IMR-90 (cell line): ENCODE measurements around the gene NPAP1. TPM values are rescaled to one million over a fixed set of nuclear protein-coding genes. Genes with fewer than 3 reads are reported as not detected.

Source experiments
- ATAC-seq: fragments of 200-7000 bp; cut with Tn5 transposase; 2 replicates; pipeline ENCODE4 v1.9.1; 2020; ENCODE audit warnings: low read depth, mild to moderate bottlenecking, moderate library complexity
- BruUV-seq: library from RNA; stranded (reverse); fragments of 400-500 nt; replicated peaks from 2 replicates; lab custom pipeline; 2021; lab: Mats Ljungman, UMichigan
- CTCF ChIA-PET: fragments of 300-600 bp; formaldehyde crosslinking; extraction: SDS; loops from one replicate; lab custom pipeline; 2021; ENCODE audit warnings: antibody characterized with exemption; lab: Yijun Ruan, JAX
- POLR2A ChIA-PET: fragments of 300-600 bp; sonication (Branson Sonifier 250); formaldehyde crosslinking; loops from one replicate; lab custom pipeline; 2022; ENCODE audit warnings: antibody characterized with exemption; ENCODE audit not compliant: unreplicated experiment; lab: Charles Lee
- DNase-seq: peaks from one replicate; pipeline ENCODE4 v3.0.0; 2013
- H2AFZ ChIP-seq: replicated peaks from 2 replicates; pipeline ENCODE3; 2013; ENCODE audit warnings: low read length, mild to moderate bottlenecking; ENCODE audit not compliant: poor library complexity
- H2AK5ac ChIP-seq: 2 replicates; pipeline ENCODE4 v1.6.1; 2013; ENCODE audit warnings: low read depth, low read length, inconsistent platforms
- H2AK9ac ChIP-seq: replicated peaks from 2 replicates; pipeline ENCODE3; 2013; ENCODE audit warnings: mild to moderate bottlenecking, low read depth, low read length, moderate library complexity; ENCODE audit not compliant: poor library complexity
- H2BK120ac ChIP-seq: 2 replicates; pipeline ENCODE4 v1.6.1; 2013; ENCODE audit warnings: low read depth, low read length, inconsistent platforms
- H2BK15ac ChIP-seq: 3 replicates; pipeline ENCODE4 v1.6.1; 2013; ENCODE audit warnings: low read depth, low read length, inconsistent platforms
- H2BK20ac ChIP-seq: 2 replicates; pipeline ENCODE4 v1.6.1; 2013; ENCODE audit warnings: low read depth, mild to moderate bottlenecking, inconsistent platforms, low read length, moderate library complexity
- H2BK5ac ChIP-seq: 2 replicates; pipeline ENCODE4 v1.6.1; 2013; ENCODE audit warnings: mild to moderate bottlenecking, low read depth, low read length, inconsistent platforms; ENCODE audit not compliant: poor library complexity, severe bottlenecking
- H3K14ac ChIP-seq: replicated peaks from 2 replicates; pipeline ENCODE4 v1.6.1; 2013; ENCODE audit warnings: low read depth, low read length, inconsistent platforms
- H3K18ac ChIP-seq: 2 replicates; pipeline ENCODE4 v1.6.1; 2013; ENCODE audit warnings: low read depth, low read length, control low read depth
- H3K23ac ChIP-seq: 2 replicates; pipeline ENCODE4 v1.6.1; 2013; ENCODE audit warnings: low read depth, low read length, inconsistent platforms
- H3K27ac ChIP-seq: 2 replicates; pipeline ENCODE4 v1.5.1; 2013; ENCODE audit warnings: mild to moderate bottlenecking, control low read depth, low read length; ENCODE audit not compliant: insufficient read depth
- H3K27me3 ChIP-seq: 2 replicates; pipeline ENCODE4 v1.6.1; 2013; ENCODE audit warnings: low read length; ENCODE audit not compliant: control insufficient read depth, insufficient read depth
- H3K36me3 ChIP-seq: 2 replicates; pipeline ENCODE4 v1.6.1; 2013; ENCODE audit warnings: low read length, mixed read lengths; ENCODE audit not compliant: control insufficient read depth, insufficient read depth
- H3K4ac ChIP-seq: 2 replicates; pipeline ENCODE4 v1.6.1; 2013; ENCODE audit warnings: low read depth, low read length, inconsistent platforms
- H3K4me1 ChIP-seq: 2 replicates; pipeline ENCODE4 v1.6.1; 2013; ENCODE audit warnings: low read length, mixed read lengths; ENCODE audit not compliant: control insufficient read depth, insufficient read depth
- H3K4me2 ChIP-seq: 2 replicates; pipeline ENCODE4 v1.6.1; 2013; ENCODE audit warnings: low read depth, mild to moderate bottlenecking, control low read depth, low read length, moderate library complexity
- H3K4me3 ChIP-seq: 2 replicates; pipeline ENCODE4 v1.5.1; 2013; ENCODE audit warnings: low read depth, mild to moderate bottlenecking, control low read depth, low read length, moderate library complexity; ENCODE audit not compliant: insufficient read depth
- H3K56ac ChIP-seq: 2 replicates; pipeline ENCODE4 v1.6.1; 2013; ENCODE audit warnings: low read length, inconsistent platforms; ENCODE audit not compliant: insufficient read depth; ENCODE audit errors: extremely low read depth
- H3K79me1 ChIP-seq, 2 experiments: 2 replicates each; pipeline ENCODE4 v1.6.1; 2013; ENCODE audit warnings: low read length in 2 of 2, inconsistent platforms in 1 of 2, low read depth in 1 of 2
- H3K9ac ChIP-seq: 2 replicates; pipeline ENCODE4 v1.6.1; 2013; ENCODE audit warnings: low read depth, low read length, control low read depth
- H3K9me1 ChIP-seq: 2 replicates; pipeline ENCODE4 v1.6.1; 2013; ENCODE audit warnings: low read length, inconsistent platforms; ENCODE audit not compliant: insufficient read depth
- H3K9me3 ChIP-seq: 2 replicates; pipeline ENCODE4 v1.6.1; 2013; ENCODE audit warnings: low read length; ENCODE audit not compliant: control insufficient read depth, insufficient read depth
- H4K20me1 ChIP-seq: 2 replicates; pipeline ENCODE4 v1.6.1; 2013; ENCODE audit warnings: low read length, inconsistent platforms; ENCODE audit not compliant: insufficient read depth
- H4K5ac ChIP-seq: 2 replicates; pipeline ENCODE4 v1.6.1; 2013; ENCODE audit warnings: mild to moderate bottlenecking, low read depth, low read length, control low read depth
- H4K8ac ChIP-seq, 2 experiments: 2 replicates each; pipeline ENCODE4 v1.6.1; 2013; ENCODE audit warnings: low read depth in 2 of 2, low read length in 2 of 2, control low read depth in 1 of 2, inconsistent platforms in 1 of 2
- H4K91ac ChIP-seq: 2 replicates; pipeline ENCODE4 v1.6.1; 2013; ENCODE audit warnings: low read depth, low read length, inconsistent platforms; ENCODE audit not compliant: insufficient read depth
- BHLHE40 ChIP-seq: fragments of 150-350 bp; IDR thresholded peaks from 2 replicates; pipeline ENCODE4 v1.6.1; 2016; ENCODE audit warnings: mild to moderate bottlenecking, low read depth, low read length
- CEBPB ChIP-seq: IDR thresholded peaks from 2 replicates; pipeline ENCODE4 v1.6.1; 2012; ENCODE audit warnings: low read depth, low read length, improper control_type of control experiment
- CHD1 ChIP-seq: IDR thresholded peaks from 2 replicates; pipeline ENCODE4 v1.6.1; 2012; ENCODE audit warnings: low read depth, low read length, improper control_type of control experiment
- CTCF ChIP-seq: conservative IDR thresholded peaks from 2 replicates; pipeline ENCODE4 v1.5.1; 2012; ENCODE audit warnings: mild to moderate bottlenecking, low read depth, low read length, improper control_type of control experiment
- ELK1 ChIP-seq: fragments of 150-350 bp; IDR thresholded peaks from 2 replicates; pipeline ENCODE4 v1.6.1; 2016; ENCODE audit warnings: low read depth, mild to moderate bottlenecking, low read length, moderate library complexity, borderline replicate concordance
- FOS ChIP-seq: fragments of 150-350 bp; IDR thresholded peaks from 2 replicates; pipeline ENCODE4 v1.6.1; 2016; ENCODE audit warnings: low read depth, low read length
- MAFK ChIP-seq: IDR thresholded peaks from 2 replicates; pipeline ENCODE4 v1.6.1; 2012; ENCODE audit warnings: low read depth, low read length, improper control_type of control experiment
- MAZ ChIP-seq: IDR thresholded peaks from 2 replicates; pipeline ENCODE4 v1.6.1; 2012; ENCODE audit warnings: low read depth, mild to moderate bottlenecking, low read length, improper control_type of control experiment, moderate library complexity, borderline replicate concordance
- MXI1 ChIP-seq: IDR thresholded peaks from 2 replicates; pipeline ENCODE4 v1.6.1; 2012; ENCODE audit warnings: low read depth, mild to moderate bottlenecking, low read length, moderate library complexity, borderline replicate concordance
- NFE2L2 ChIP-seq: fragments of 150-350 bp; IDR thresholded peaks from 2 replicates; pipeline ENCODE4 v1.6.1; 2016; ENCODE audit warnings: low read depth, mild to moderate bottlenecking, low read length
- POLR2A ChIP-seq: IDR thresholded peaks from 2 replicates; pipeline ENCODE4 v1.6.1; 2012; ENCODE audit warnings: mild to moderate bottlenecking, low read depth, low read length
- RAD21 ChIP-seq: IDR thresholded peaks from 2 replicates; pipeline ENCODE4 v1.6.1; 2012; ENCODE audit warnings: low read length, improper control_type of control experiment
- RCOR1 ChIP-seq: IDR thresholded peaks from 2 replicates; pipeline ENCODE4 v1.6.1; 2012; ENCODE audit warnings: mild to moderate bottlenecking, low read length, improper control_type of control experiment; ENCODE audit not compliant: insufficient replicate concordance
- RFX5 ChIP-seq: IDR thresholded peaks from 2 replicates; pipeline ENCODE4 v1.8.0; 2012; ENCODE audit warnings: low read depth, mild to moderate bottlenecking, low read length, moderate library complexity
- SMC3 ChIP-seq: fragments of 150-350 bp; IDR thresholded peaks from 2 replicates; pipeline ENCODE4 v1.6.1; 2016; ENCODE audit warnings: low read depth, mild to moderate bottlenecking, antibody characterized with exemption, low read length, moderate library complexity
- USF2 ChIP-seq: fragments of 150-350 bp; IDR thresholded peaks from 2 replicates; pipeline ENCODE4 v1.6.1; 2017; ENCODE audit warnings: mild to moderate bottlenecking, antibody characterized with exemption, low read length, low read depth
- WGBS, 2 experiments: methylation state at CpG; one replicate each; pipeline versions ENCODE4 v1.1.5 to v1.1.7; 2013; ENCODE audit warnings: missing lambda C conversion rate in 2 of 2; ENCODE audit not compliant: insufficient read length in 1 of 2; ENCODE audit errors: extremely low coverage in 2 of 2; 5-methylcytosine and 5-hydroxymethylcytosine counted together
- dilution Hi-C: fragments of 300-500 bp; cut with HindIII; formaldehyde crosslinking; loops from one replicate; pipeline ENCODE4 v1.14.3; 2018; ENCODE audit warnings: low sequenced_read_pairs; ENCODE audit not compliant: unreplicated experiment
- in situ Hi-C: fragments of 300-500 bp; cut with MboI; formaldehyde crosslinking; loops from 3 replicates; pipeline ENCODE4 v1.14.3; 2019; ENCODE audit warnings: low sequenced_read_pairs, inconsistent platforms, mixed read lengths
- intact Hi-C: fragments of 100-400 bp; cut with micrococcal nuclease; formaldehyde crosslinking; loops from 2 replicates; pipeline ENCODE4 v1.10.0; 2022
- polyA plus RNA-seq, 3 experiments: library from polyadenylated mRNA; depleted of rRNA; stranded (reverse); fragments of >200 nt; gene quantifications; 2 replicates each; pipeline ENCODE4 v1.2.3, GENCODE V29; 2012; ENCODE audit warnings: low replicate concordance in 1 of 3
- total RNA-seq: library from RNA; depleted of rRNA; stranded (reverse); fragments of >200 nt; gene quantifications from 2 replicates; pipeline ENCODE4 v1.2.3, GENCODE V29; 2012

Gene NPAP1
- total and polyA plus RNA-seq, 2 of the 4 experiments (the other 2 are of a cell fraction): not detected

- no peaks in the 10 kb centered on the region for H3K79me1 ChIP-seq
- H2BK20ac ChIP-seq: no peak overlapping the region
- no peaks in the 10 kb centered on the region for H3K27me3 ChIP-seq
- no peak for TF ChIP-seq CHD1
- no peak for TF ChIP-seq MAFK
- no peak for TF ChIP-seq CEBPB
- TF ChIP-seq BHLHE40: no peak
- no peak for TF ChIP-seq MXI1
- no peak for TF ChIP-seq SMC3
- no peak for TF ChIP-seq RFX5
- TF ChIP-seq ELK1: no peak
- no peak for TF ChIP-seq MAZ
- TF ChIP-seq POLR2A: no peak
- TF ChIP-seq USF2: no peak
- TF ChIP-seq RCOR1: no peak
- TF ChIP-seq RAD21: no peak
- TF ChIP-seq NFE2L2: no peak
- TF ChIP-seq FOS: no peak
- no peak for TF ChIP-seq CTCF
- no peak overlapping the region for H3K4me2 ChIP-seq
- WGBS, 2 experiments: 17% methylated on average over 2 of the region's 9 CpGs; no CpG with 5 or more reads in 1 of the 2 experiments
- no peak overlapping the region for H2AFZ ChIP-seq
- H3K4me3 ChIP-seq: no peak overlapping the region
- H3K27ac ChIP-seq: no peak overlapping the region
- H2BK15ac ChIP-seq: no peak overlapping the region
- H4K5ac ChIP-seq: no peak overlapping the region
- no peak overlapping the region for H2AK9ac ChIP-seq
- H4K91ac ChIP-seq: no peak overlapping the region
- in situ Hi-C loops (no loop called here), dilution Hi-C loops (no loop called here), intact Hi-C loops (no loop called here)
- H2BK120ac ChIP-seq: no peak overlapping the region
- no peak for ATAC-seq
- no peak overlapping the region for H3K23ac ChIP-seq
- no peak overlapping the region for H4K8ac ChIP-seq
- H3K4me1 ChIP-seq: no peaks in the 10 kb centered on the region
- no peak for DNase-seq
- no peaks in the 10 kb centered on the region for H3K36me3 ChIP-seq
- H3K9me3 ChIP-seq: peaks cover 6% of the 10 kb centered on the region; the same call in 1 of the 2 replicates
- BruUV-seq: no TSS peak
- H2AK5ac ChIP-seq: no peak overlapping the region
- no peak overlapping the region for H3K9ac ChIP-seq
- H3K14ac ChIP-seq: no peak overlapping the region
- no peak overlapping the region for H3K4ac ChIP-seq
- POLR2A ChIA-PET: no interaction called here
- H3K56ac ChIP-seq: no peak overlapping the region
- H3K18ac ChIP-seq: no peak overlapping the region
- H2BK5ac ChIP-seq: no peak overlapping the region
- H3K9me1 ChIP-seq: no peaks in the 10 kb centered on the region
- CTCF ChIA-PET: no interaction called here
- no peaks in the 10 kb centered on the region for H4K20me1 ChIP-seq
These were observed 21.3 kb downstream of the NPAP1 start for GRCh38 chr15:24696842-24697241.
